Measurements from ENCODE around the gene SLCO4C1. TPM values are rescaled to one million over a fixed set of nuclear protein-coding genes. Genes with fewer than 3 reads are reported as not detected.

Gene SLCO4C1
- total and polyA plus RNA-seq, 9 of the 15 experiments (the other 6 are each of a cell fraction or from before 2014, with no cell fraction given): 0.04 to 1.1 (median 0.13) TPM; not detected in 1

DNA sequence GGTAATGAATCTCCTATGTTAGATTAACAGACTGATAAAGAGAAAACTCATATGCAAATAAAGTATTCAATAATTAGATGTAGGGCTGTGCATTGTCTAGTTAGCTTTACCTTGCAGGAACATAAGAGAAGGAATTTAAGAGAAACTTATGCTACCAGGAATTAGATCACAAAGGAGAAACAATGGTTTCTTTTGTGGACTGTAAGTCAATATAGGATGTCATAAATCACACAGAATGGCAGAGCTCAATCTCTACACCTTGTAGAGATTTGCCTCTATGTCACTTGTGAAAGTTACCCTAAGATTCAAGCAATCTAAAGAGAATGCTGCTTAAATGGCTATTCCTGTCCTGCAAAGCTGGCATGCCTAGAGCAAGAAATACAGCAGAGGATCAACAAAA is 26.0 kb downstream of the SLCO4C1 start (continued):
- TF ChIP-seq, protein P1, sequence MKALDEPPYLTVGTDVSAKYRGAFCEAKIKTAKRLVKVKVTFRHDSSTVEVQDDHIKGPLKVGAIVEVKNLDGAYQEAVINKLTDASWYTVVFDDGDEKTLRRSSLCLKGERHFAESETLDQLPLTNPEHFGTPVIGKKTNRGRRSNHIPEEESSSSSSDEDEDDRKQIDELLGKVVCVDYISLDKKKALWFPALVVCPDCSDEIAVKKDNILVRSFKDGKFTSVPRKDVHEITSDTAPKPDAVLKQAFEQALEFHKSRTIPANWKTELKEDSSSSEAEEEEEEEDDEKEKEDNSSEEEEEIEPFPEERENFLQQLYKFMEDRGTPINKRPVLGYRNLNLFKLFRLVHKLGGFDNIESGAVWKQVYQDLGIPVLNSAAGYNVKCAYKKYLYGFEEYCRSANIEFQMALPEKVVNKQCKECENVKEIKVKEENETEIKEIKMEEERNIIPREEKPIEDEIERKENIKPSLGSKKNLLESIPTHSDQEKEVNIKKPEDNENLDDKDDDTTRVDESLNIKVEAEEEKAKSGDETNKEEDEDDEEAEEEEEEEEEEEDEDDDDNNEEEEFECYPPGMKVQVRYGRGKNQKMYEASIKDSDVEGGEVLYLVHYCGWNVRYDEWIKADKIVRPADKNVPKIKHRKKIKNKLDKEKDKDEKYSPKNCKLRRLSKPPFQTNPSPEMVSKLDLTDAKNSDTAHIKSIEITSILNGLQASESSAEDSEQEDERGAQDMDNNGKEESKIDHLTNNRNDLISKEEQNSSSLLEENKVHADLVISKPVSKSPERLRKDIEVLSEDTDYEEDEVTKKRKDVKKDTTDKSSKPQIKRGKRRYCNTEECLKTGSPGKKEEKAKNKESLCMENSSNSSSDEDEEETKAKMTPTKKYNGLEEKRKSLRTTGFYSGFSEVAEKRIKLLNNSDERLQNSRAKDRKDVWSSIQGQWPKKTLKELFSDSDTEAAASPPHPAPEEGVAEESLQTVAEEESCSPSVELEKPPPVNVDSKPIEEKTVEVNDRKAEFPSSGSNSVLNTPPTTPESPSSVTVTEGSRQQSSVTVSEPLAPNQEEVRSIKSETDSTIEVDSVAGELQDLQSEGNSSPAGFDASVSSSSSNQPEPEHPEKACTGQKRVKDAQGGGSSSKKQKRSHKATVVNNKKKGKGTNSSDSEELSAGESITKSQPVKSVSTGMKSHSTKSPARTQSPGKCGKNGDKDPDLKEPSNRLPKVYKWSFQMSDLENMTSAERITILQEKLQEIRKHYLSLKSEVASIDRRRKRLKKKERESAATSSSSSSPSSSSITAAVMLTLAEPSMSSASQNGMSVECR (CRISPR knock-in tag; IDR thresholded peaks at IDR 0.05): no peak
- no peak for TF ChIP-seq ZNF699 (CRISPR knock-in tag; IDR thresholded peaks at IDR 0.05; ENCODE audit: insufficient replicate concordance)
- TF ChIP-seq ZNF551 (CRISPR knock-in tag; IDR thresholded peaks at IDR 0.05): no peak
- TF ChIP-seq ZFP91 (CRISPR knock-in tag; IDR thresholded peaks at IDR 0.05): no peak
- TF ChIP-seq IFI16 (CRISPR knock-in tag; IDR thresholded peaks at IDR 0.05): no peak
- no peak for TF ChIP-seq KLF6 (CRISPR knock-in tag; IDR thresholded peaks at IDR 0.05; ENCODE audit: borderline replicate concordance)
- TF ChIP-seq ZNF3 (CRISPR knock-in tag; IDR thresholded peaks at IDR 0.05): no peak
- TF ChIP-seq ZBTB49 (CRISPR knock-in tag; IDR thresholded peaks at IDR 0.05; ENCODE audit: borderline replicate concordance): no peak
- TF ChIP-seq MTA1 (IDR thresholded peaks at IDR 0.05; ENCODE audit: borderline replicate concordance): no peak
- TF ChIP-seq, protein P2, sequence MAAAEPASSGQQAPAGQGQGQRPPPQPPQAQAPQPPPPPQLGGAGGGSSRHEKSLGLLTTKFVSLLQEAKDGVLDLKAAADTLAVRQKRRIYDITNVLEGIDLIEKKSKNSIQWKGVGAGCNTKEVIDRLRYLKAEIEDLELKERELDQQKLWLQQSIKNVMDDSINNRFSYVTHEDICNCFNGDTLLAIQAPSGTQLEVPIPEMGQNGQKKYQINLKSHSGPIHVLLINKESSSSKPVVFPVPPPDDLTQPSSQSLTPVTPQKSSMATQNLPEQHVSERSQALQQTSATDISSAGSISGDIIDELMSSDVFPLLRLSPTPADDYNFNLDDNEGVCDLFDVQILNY (CRISPR knock-in tag; IDR thresholded peaks at IDR 0.05): no peak
- TF ChIP-seq ZKSCAN3 (CRISPR knock-in tag; IDR thresholded peaks at IDR 0.05): no peak
- no peak for TF ChIP-seq SRSF3 (IDR thresholded peaks at IDR 0.05; ENCODE audit: insufficient read depth, low read length)
- no peak for TF ChIP-seq CAMTA2 (CRISPR knock-in tag; conservative IDR thresholded peaks at IDR 0.05)

All from K562 (cell line).